ENCODE measurements around the gene SLC10A7. TPM values are rescaled to one million over a fixed set of nuclear protein-coding genes. Genes with fewer than 3 reads are reported as not detected.

SLC10A7 gene
- total and polyA plus RNA-seq, 2 of the 4 experiments (the other 2 are of a cell fraction), result 5.2 to 8.4 TPM

DNA sequence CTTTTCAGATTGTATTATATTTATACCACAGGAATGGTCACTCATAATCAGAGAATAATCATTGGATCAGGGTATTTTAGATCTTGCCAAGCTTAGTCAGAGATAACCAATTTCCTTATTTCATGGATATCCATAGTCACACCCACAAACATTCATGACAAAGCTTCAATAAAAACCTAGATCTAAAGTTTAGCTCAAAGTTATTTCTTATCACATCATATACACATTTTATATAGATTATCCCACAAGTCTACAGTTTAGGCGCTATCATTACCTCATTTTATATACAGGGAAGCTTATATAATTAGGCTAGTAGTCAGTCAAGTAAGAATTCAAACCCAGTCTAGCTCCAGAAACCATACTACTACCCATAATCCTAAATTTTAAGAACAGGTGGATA is 82.3 kb downstream of the SLC10A7 start:
- no peak overlapping the region for H4K8ac ChIP-seq (ENCODE audit: low read depth in 2 of 2, low read length in 2 of 2)
- H3K9ac ChIP-seq (ENCODE audit: low read depth, low read length), result no peak overlapping the region
- POLR2A ChIA-PET (ENCODE audit: unreplicated experiment), result no interaction called here
- H3K9me1 ChIP-seq (ENCODE audit: insufficient read depth, low read length), result no peaks in the 10 kb centered on the region; the same call in 1 of the 2 replicates
- ATAC-seq (ENCODE audit: low read depth) (no peak), DNase-seq (no peak)
- H2BK120ac ChIP-seq (ENCODE audit: low read depth, low read length), result no peak overlapping the region
- H3K9me3 ChIP-seq (ENCODE audit: control insufficient read depth, insufficient read depth, low read length), result no peaks in the 10 kb centered on the region
- no peak overlapping the region for H2AK9ac ChIP-seq (replicated peaks; ENCODE audit: low read depth, low read length, poor library complexity)
- WGBS, 2 experiments (ENCODE audit: extremely low coverage in 2 of 2, insufficient read length in 1 of 2), result no CpG with 5 or more reads among the region's 1 CpG
- in situ Hi-C loops (cut with MboI; ENCODE audit: low sequenced_read_pairs), result no loop called here
- no peak overlapping the region for H3K27ac ChIP-seq (ENCODE audit: insufficient read depth, low read length)
- CTCF ChIA-PET, result no interaction called here
- H3K14ac ChIP-seq (replicated peaks; ENCODE audit: low read depth, low read length), result no peak overlapping the region
- H3K4me1 ChIP-seq (ENCODE audit: control insufficient read depth, insufficient read depth, low read length), result peaks cover 2% of the 10 kb centered on the region
- H3K56ac ChIP-seq (ENCODE audit: extremely low read depth, insufficient read depth, low read length), result no peak overlapping the region
- intact Hi-C loops (cut with micrococcal nuclease), result no loop called here
- H3K4ac ChIP-seq (ENCODE audit: low read depth, low read length), result no peak overlapping the region
- H3K23ac ChIP-seq (ENCODE audit: low read depth, low read length), result no peak overlapping the region
- no peak overlapping the region for H3K4me3 ChIP-seq (ENCODE audit: insufficient read depth, low read depth, low read length)
- no peak overlapping the region for H3K4me2 ChIP-seq (ENCODE audit: low read depth, low read length)
- H3K27me3 ChIP-seq (ENCODE audit: control insufficient read depth, insufficient read depth, low read length), result no peaks in the 10 kb centered on the region
- TF ChIP-seq RCOR1 (IDR thresholded peaks at IDR 0.05; ENCODE audit: insufficient replicate concordance, low read length), result no peak
- TF ChIP-seq FOS (IDR thresholded peaks at IDR 0.05; ENCODE audit: low read depth, low read length), result no peak
- no peak for TF ChIP-seq NFE2L2 (IDR thresholded peaks at IDR 0.05; ENCODE audit: low read depth, low read length)
- no peak for TF ChIP-seq MAZ (IDR thresholded peaks at IDR 0.05; ENCODE audit: borderline replicate concordance, low read depth, low read length)
- no peak for TF ChIP-seq RAD21 (IDR thresholded peaks at IDR 0.05; ENCODE audit: low read length)
- no peak for TF ChIP-seq CEBPB (IDR thresholded peaks at IDR 0.05; ENCODE audit: low read depth, low read length)
- TF ChIP-seq USF2 (IDR thresholded peaks at IDR 0.05; ENCODE audit: low read depth, low read length), result no peak
- no peak for TF ChIP-seq BHLHE40 (IDR thresholded peaks at IDR 0.05; ENCODE audit: low read depth, low read length)
- TF ChIP-seq, protein P1, sequence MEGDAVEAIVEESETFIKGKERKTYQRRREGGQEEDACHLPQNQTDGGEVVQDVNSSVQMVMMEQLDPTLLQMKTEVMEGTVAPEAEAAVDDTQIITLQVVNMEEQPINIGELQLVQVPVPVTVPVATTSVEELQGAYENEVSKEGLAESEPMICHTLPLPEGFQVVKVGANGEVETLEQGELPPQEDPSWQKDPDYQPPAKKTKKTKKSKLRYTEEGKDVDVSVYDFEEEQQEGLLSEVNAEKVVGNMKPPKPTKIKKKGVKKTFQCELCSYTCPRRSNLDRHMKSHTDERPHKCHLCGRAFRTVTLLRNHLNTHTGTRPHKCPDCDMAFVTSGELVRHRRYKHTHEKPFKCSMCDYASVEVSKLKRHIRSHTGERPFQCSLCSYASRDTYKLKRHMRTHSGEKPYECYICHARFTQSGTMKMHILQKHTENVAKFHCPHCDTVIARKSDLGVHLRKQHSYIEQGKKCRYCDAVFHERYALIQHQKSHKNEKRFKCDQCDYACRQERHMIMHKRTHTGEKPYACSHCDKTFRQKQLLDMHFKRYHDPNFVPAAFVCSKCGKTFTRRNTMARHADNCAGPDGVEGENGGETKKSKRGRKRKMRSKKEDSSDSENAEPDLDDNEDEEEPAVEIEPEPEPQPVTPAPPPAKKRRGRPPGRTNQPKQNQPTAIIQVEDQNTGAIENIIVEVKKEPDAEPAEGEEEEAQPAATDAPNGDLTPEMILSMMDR (conservative IDR thresholded peaks at IDR 0.05; ENCODE audit: low read depth, low read length), result no peak
- TF ChIP-seq MXI1 (IDR thresholded peaks at IDR 0.05; ENCODE audit: borderline replicate concordance, low read depth, low read length), result no peak
- TF ChIP-seq, protein P2, sequence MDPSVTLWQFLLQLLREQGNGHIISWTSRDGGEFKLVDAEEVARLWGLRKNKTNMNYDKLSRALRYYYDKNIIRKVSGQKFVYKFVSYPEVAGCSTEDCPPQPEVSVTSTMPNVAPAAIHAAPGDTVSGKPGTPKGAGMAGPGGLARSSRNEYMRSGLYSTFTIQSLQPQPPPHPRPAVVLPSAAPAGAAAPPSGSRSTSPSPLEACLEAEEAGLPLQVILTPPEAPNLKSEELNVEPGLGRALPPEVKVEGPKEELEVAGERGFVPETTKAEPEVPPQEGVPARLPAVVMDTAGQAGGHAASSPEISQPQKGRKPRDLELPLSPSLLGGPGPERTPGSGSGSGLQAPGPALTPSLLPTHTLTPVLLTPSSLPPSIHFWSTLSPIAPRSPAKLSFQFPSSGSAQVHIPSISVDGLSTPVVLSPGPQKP (IDR thresholded peaks at IDR 0.05; ENCODE audit: borderline replicate concordance, low read depth, low read length), result no peak
- no peak for TF ChIP-seq RFX5 (IDR thresholded peaks at IDR 0.05; ENCODE audit: low read depth, low read length)
- no peak overlapping the region for H2AK5ac ChIP-seq (ENCODE audit: low read depth, low read length)
- no peaks in the 10 kb centered on the region for H3K36me3 ChIP-seq (ENCODE audit: control insufficient read depth, insufficient read depth, low read length)
- no peak overlapping the region for H4K91ac ChIP-seq (ENCODE audit: insufficient read depth, low read depth, low read length)
- no peaks in the 10 kb centered on the region for H4K20me1 ChIP-seq (ENCODE audit: insufficient read depth, low read length)
- no TSS peak for BruUV-seq (replicated peaks)
- H2BK20ac ChIP-seq (ENCODE audit: low read depth, low read length), result no peak overlapping the region
- H2AFZ ChIP-seq (replicated peaks; ENCODE audit: low read length, poor library complexity), result no peak overlapping the region
- dilution Hi-C loops (cut with HindIII; ENCODE audit: low sequenced_read_pairs, unreplicated experiment), result no loop called here
- no peak overlapping the region for H4K5ac ChIP-seq (ENCODE audit: low read depth, low read length)
- H2BK5ac ChIP-seq (ENCODE audit: low read depth, low read length, poor library complexity, severe bottlenecking), result no peak overlapping the region
- H3K79me1 ChIP-seq (ENCODE audit: low read depth in 1 of 2, low read length in 2 of 2), result peaks cover 0 to 4% of the 10 kb centered on the region in 2 experiments; a peak in 1 of 4 replicates
- no peak overlapping the region for H3K18ac ChIP-seq (ENCODE audit: low read depth, low read length)
- no peak overlapping the region for H2BK15ac ChIP-seq (ENCODE audit: low read depth, low read length)
